ENCODE data around the gene MATR3. TPM values are rescaled to one million over a fixed set of nuclear protein-coding genes. Genes with fewer than 3 reads are reported as not detected.

MATR3 gene
- total RNA-seq, 1 experiment from 2014 or later: 194 TPM

GRCh38 chr5:139282197-139282557 lies 11.4 kb upstream of the MATR3 start:
- ChIA-PET CTCF (no interaction called here), POLR2A (no interaction called here)
- DNase-seq (ENCODE audit: low read depth, low spot score): no peak
- no peak overlapping the region for H3K27ac ChIP-seq (ENCODE audit: low read length)
- no peak for ATAC-seq
- TF ChIP-seq REST (IDR thresholded peaks at IDR 0.05; ENCODE audit: insufficient read depth in 1 of 2, low read depth in 2 of 2, low read length in 1 of 2) (no peak), TCF7L2 (IDR thresholded peaks at IDR 0.05; ENCODE audit: low read depth, low read length) (no peak), SIN3A (IDR thresholded peaks at IDR 0.05; ENCODE audit: borderline replicate concordance, insufficient read depth, low read depth, low read length) (no peak), CTCF (IDR thresholded peaks at IDR 0.05) (no peak), POLR2AphosphoS5 (IDR thresholded peaks at IDR 0.05; ENCODE audit: low read depth, low read length) (peak; percentile 31; the same call in 1 of the 2 replicates)
- H3K4me3 ChIP-seq (ENCODE audit: low read depth in 2 of 2, low read length in 2 of 2): no peak overlapping the region
- intact Hi-C loops (cut with micrococcal nuclease; ENCODE audit: unreplicated experiment): loop anchor here (10.0 kb wide), 1 partner anchor 113 kb away; the partner anchor contains the start of gene PROB1
- peaks cover 5% of the 10 kb centered on the region for H3K4me1 ChIP-seq (ENCODE audit: control insufficient read depth, insufficient read depth, low read length)
- in situ Hi-C loops (cut with HindIII; ENCODE audit: low pct_unique_long_range_greater_than_20kb, low sequenced_read_pairs): no loop called here
- peaks cover 54% of the 10 kb centered on the region for H3K36me3 ChIP-seq (ENCODE audit: control insufficient read depth, insufficient read depth, low read length)
- BruUV-seq (replicated peaks): no TSS peak
- no peaks in the 10 kb centered on the region for H3K27me3 ChIP-seq (ENCODE audit: control insufficient read depth, insufficient read depth, low read length)
- no peaks in the 10 kb centered on the region for H3K9me3 ChIP-seq (ENCODE audit: control insufficient read depth, insufficient read depth, low read depth, low read length)

GRCh38 chr5:139283252-139284166 lies 10.0 kb upstream of the MATR3 start:
- intact Hi-C loops (cut with micrococcal nuclease; ENCODE audit: unreplicated experiment): loop anchor here (10.0 kb wide), 1 partner anchor 111 kb away; the partner anchor contains the start of gene PROB1
- in situ Hi-C loops (cut with HindIII; ENCODE audit: low pct_unique_long_range_greater_than_20kb, low sequenced_read_pairs): no loop called here
- TF ChIP-seq SIN3A (IDR thresholded peaks at IDR 0.05; ENCODE audit: borderline replicate concordance, insufficient read depth, low read depth, low read length) (no peak), REST (IDR thresholded peaks at IDR 0.05; ENCODE audit: insufficient read depth in 1 of 2, low read depth in 2 of 2, low read length in 1 of 2) (no peak), CTCF (IDR thresholded peaks at IDR 0.05) (no peak), TCF7L2 (IDR thresholded peaks at IDR 0.05; ENCODE audit: low read depth, low read length) (no peak), POLR2AphosphoS5 (IDR thresholded peaks at IDR 0.05; ENCODE audit: low read depth, low read length) (no peak)
- Histone ChIP-seq H3K9me3 (ENCODE audit: control insufficient read depth, insufficient read depth, low read depth, low read length) (no peaks in the 10 kb centered on the region), H3K4me1 (ENCODE audit: control insufficient read depth, insufficient read depth, low read length) (peaks cover 5% of the 10 kb centered on the region), H3K27ac (ENCODE audit: low read length) (no peak overlapping the region), H3K36me3 (ENCODE audit: control insufficient read depth, insufficient read depth, low read length) (peaks cover 44% of the 10 kb centered on the region), H3K4me3 (ENCODE audit: low read depth in 2 of 2, low read length in 2 of 2) (no peak overlapping the region), H3K27me3 (ENCODE audit: control insufficient read depth, insufficient read depth, low read length) (no peaks in the 10 kb centered on the region)
- BruUV-seq (replicated peaks): no TSS peak
- POLR2A ChIA-PET: no interaction called here
- CTCF ChIA-PET: no interaction called here
- no peak for ATAC-seq
- no peak for DNase-seq (ENCODE audit: low read depth, low spot score)

Measured in Panc1 (cell line).